HG02884 (cell line): ENCODE results near the gene FMNL2.

ENCODE experiments used
- ATAC-seq: cut with Tn5 transposase; IDR thresholded peaks from one replicate; pipeline ENCODE4 v1.9.1; 2021; ENCODE audit warnings: mild to moderate bottlenecking, moderate library complexity; ENCODE audit not compliant: unreplicated experiment

The FMNL2 gene

GRCh38 chr2:152400607-152401214 lies 65.7 kb downstream of the FMNL2 start:
- ATAC-seq, result no peak

- no peak for ATAC-seq
Observed at GRCh38 chr2:152402780-152403759, 68.1 kb downstream of the FMNL2 start.

- no peak for ATAC-seq
Observed at GRCh38 chr2:152405206-152406118, 70.5 kb downstream of the FMNL2 start.

GRCh38 chr2:152406119-152406835 lies 71.3 kb downstream of the FMNL2 start:
- ATAC-seq, result peak; percentile 46

GRCh38 chr2:152406836-152407161 lies 71.8 kb downstream of the FMNL2 start:
- no peak for ATAC-seq

GRCh38 chr2:152407204-152407721 lies 72.3 kb downstream of the FMNL2 start:
- peak; percentile 79 for ATAC-seq

- ATAC-seq, result no peak
Observed at GRCh38 chr2:152407806-152408205, 72.8 kb downstream of the FMNL2 start.

GRCh38 chr2:152408254-152408653 lies 73.3 kb downstream of the FMNL2 start:
- no peak for ATAC-seq

- ATAC-seq, result no peak
Observed at GRCh38 chr2:152409386-152410164, 74.6 kb downstream of the FMNL2 start.

GRCh38 chr2:152410165-152410597 lies 75.2 kb downstream of the FMNL2 start:
- no peak for ATAC-seq

- no peak for ATAC-seq
Observed at GRCh38 chr2:152411154-152411553, 76.2 kb downstream of the FMNL2 start.

- no peak for ATAC-seq
Observed at GRCh38 chr2:152413228-152414030, 78.5 kb downstream of the FMNL2 start.

GRCh38 chr2:152415231-152415642 lies 80.3 kb downstream of the FMNL2 start:
- no peak for ATAC-seq

- no peak for ATAC-seq
Observed at GRCh38 chr2:152415796-152416195, 80.8 kb downstream of the FMNL2 start.

GRCh38 chr2:152418688-152419087 lies 83.7 kb downstream of the FMNL2 start:
- no peak for ATAC-seq

GRCh38 chr2:152419944-152420343 lies 85.0 kb downstream of the FMNL2 start:
- ATAC-seq, result no peak

GRCh38 chr2:152420363-152420762 lies 85.4 kb downstream of the FMNL2 start:
- no peak for ATAC-seq

GRCh38 chr2:152420936-152421335 lies 86.0 kb downstream of the FMNL2 start:
- ATAC-seq, result no peak
